Fibroblast of pulmonary artery (primary cell): Measurements from ENCODE around the gene NINJ2.

Experiments used
- DNase-seq: peaks from one replicate; pipeline ENCODE4 v3.0.0-alpha.2; 2010; ENCODE audit warnings: low read depth
- H3K4me3 ChIP-seq: replicated peaks from 2 replicates; pipeline ENCODE4 v1.5.1; 2011; ENCODE audit warnings: low read depth, mild to moderate bottlenecking, control low read depth, low read length, moderate library complexity
- TF ChIP-seq, protein P1 (sequence below): IDR thresholded peaks from 2 replicates; pipeline ENCODE4 v1.5.1; 2011; ENCODE audit warnings: mild to moderate bottlenecking, control low read depth, low read length, inconsistent platforms; ENCODE audit errors: missing control alignments

The NINJ2 gene

GRCh38 chr12:662566-663292, 516 bp downstream of the NINJ2 start:
- TF ChIP-seq, protein P1, sequence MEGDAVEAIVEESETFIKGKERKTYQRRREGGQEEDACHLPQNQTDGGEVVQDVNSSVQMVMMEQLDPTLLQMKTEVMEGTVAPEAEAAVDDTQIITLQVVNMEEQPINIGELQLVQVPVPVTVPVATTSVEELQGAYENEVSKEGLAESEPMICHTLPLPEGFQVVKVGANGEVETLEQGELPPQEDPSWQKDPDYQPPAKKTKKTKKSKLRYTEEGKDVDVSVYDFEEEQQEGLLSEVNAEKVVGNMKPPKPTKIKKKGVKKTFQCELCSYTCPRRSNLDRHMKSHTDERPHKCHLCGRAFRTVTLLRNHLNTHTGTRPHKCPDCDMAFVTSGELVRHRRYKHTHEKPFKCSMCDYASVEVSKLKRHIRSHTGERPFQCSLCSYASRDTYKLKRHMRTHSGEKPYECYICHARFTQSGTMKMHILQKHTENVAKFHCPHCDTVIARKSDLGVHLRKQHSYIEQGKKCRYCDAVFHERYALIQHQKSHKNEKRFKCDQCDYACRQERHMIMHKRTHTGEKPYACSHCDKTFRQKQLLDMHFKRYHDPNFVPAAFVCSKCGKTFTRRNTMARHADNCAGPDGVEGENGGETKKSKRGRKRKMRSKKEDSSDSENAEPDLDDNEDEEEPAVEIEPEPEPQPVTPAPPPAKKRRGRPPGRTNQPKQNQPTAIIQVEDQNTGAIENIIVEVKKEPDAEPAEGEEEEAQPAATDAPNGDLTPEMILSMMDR: no peak
- peak; percentile 43 for DNase-seq

GRCh38 chr12:661720-662486, 1.3 kb downstream of the NINJ2 start:
- DNase-seq: no peak
- TF ChIP-seq, protein P1: no peak
- H3K4me3 ChIP-seq: no peak overlapping the region

More at GRCh38 chr12:662566-663292, 516 bp downstream of the NINJ2 start:
- peak overlapping the region; percentile 39 for H3K4me3 ChIP-seq

- no peak for DNase-seq
- no peak overlapping the region for H3K4me3 ChIP-seq
- TF ChIP-seq, protein P1: no peak
Observed at GRCh38 chr12:659090-659683, 4.1 kb downstream of the NINJ2 start.

GRCh38 chr12:650983-651382, 12.3 kb downstream of the NINJ2 start:
- H3K4me3 ChIP-seq: no peak overlapping the region
- no peak for DNase-seq
- TF ChIP-seq, protein P1: peak; percentile 1

GRCh38 chr12:647385-648085, 15.7 kb downstream of the NINJ2 start:
- no peak for DNase-seq
- TF ChIP-seq, protein P1: no peak
- H3K4me3 ChIP-seq: no peak overlapping the region

DNA sequence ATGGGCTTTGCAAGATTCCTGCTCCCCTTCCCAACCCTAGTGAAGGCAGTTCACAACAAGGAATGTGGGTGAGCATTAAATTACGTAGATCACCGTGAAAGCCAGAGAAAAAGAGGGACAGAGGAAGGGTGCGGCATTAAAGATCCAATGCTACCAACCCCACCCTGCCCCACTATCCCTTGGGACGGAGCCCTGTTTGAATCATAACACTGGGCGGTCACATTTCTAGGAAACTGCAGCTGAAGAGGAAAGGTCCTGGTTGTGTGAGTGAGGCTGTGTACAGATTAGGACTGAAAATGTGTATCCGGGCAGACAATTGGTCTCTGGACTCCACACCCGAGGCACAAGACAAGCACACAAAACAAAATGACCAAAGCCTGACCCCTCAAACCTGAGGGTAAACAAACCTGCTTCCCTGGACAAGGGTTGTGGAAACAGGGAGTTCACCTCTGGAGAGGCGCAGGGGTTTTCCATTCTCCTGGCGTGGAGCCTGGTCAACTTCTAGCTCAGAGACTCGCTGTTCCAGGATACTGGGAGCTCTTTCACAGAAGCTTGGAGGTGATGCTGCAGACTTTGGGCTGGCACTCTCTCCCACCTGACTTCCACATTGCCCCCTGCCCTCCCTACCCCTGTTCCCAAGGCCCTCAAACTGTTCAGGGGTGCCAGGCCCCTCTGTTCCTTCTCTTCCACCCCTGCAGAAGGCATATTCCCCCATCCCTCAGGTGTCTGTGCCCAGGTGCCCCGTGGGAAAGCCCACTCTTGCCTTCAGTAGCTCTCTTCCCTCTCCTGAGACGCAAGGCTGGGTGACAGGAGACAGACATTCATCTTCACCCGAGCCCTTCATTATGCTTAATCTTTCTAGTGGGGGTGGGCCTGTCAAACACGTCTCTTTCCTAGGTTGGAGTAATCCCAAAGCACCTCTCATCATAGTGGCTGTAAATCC, 16.5 kb downstream of the NINJ2 start:
- H3K4me3 ChIP-seq: no peak overlapping the region
- TF ChIP-seq, protein P1: no peak
- peak; percentile 52 for DNase-seq
